Smooth muscle cell of the brain vasculature (primary cell): ENCODE data around the gene POU4F1.

ENCODE experiments used
- DNase-seq: peaks from one replicate; pipeline ENCODE4 v3.0.0-alpha.2; 2012; ENCODE audit warnings: low read depth, low spot score

POU4F1 gene

DNA sequence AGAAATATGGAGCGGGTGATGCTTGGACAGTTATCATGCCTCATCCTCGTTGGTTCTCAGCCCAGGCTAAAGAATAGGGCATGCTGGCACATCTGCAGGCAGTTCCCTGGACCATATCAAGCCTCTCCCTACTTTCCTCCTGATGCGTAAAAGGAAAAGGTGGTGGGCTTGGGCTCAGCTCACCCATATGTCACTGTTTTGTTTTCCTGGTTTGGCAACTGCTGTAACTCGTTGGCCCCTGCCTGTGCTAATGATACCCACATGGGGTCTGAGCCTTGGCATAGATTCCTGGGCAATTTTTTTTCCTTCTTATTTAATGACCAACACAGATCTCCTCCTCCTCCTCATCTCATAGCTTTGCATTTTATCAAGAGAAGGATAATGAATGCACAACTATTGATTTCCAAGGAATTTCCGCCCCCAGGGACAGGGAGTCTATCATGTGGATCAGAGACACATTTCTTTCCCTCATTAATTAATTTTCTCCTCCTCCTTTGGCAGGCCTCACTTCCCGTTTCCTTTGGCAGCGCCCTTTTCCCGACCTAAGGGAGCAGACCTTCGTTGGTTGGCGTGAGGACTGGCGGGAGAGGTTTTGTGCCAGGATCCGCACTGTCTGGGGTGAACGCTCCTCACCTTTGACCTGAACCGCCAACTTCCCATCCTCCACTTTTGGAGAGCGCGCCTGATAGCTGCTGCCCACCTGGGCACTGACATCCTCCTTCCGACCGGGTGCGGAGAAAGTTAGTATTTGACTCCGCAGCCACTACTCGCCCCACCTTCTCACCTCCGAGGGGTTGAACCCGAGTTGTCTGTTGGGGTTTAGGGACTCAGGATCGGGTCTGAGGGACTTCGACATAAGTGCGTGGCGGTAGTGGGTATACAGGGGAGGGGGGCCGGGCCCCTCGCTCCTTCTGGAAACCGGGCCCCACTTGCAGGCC is 3.4 kb upstream of the POU4F1 start:
- DNase-seq: no peak

DNA sequence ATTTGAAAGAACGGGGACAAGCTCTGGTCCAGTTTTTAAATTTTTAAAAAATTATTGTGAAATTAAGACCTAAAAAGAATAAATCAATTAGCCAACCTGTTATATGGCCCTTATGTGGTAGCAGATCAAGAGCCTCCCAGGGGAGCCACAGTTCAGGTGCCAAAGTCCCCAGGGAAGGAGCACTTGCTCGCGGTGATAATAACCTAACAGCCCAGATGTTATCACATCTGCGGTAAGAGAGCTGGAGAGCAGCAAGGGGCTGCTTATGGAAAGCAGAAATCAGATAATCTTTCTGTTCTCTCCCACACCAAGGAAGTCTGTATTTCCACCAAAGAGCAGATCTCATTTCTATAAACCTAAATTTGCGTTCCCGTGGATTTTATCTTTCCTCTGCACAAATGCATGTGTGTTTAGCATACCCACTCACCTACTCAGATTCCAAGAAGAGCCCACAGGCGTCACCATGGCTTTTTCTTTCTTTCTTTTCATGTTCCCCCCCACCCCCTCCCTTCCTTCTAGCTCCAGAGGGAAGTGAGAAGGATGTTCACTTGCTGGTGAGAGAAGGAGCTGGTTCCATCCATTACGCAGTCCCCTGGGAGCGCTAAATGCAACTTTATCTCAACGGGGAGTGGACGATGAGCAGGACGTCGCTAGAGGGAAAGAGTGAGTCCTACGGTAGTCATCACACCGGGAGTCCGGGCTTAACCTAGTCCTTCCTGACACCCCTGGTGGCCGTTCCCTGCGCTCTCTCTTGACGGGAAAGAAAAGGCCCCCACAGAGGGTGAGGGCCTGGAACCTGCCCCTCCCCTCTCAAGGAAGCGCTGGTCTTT is 1.6 kb upstream of the POU4F1 start:
- DNase-seq: no peak

DNA sequence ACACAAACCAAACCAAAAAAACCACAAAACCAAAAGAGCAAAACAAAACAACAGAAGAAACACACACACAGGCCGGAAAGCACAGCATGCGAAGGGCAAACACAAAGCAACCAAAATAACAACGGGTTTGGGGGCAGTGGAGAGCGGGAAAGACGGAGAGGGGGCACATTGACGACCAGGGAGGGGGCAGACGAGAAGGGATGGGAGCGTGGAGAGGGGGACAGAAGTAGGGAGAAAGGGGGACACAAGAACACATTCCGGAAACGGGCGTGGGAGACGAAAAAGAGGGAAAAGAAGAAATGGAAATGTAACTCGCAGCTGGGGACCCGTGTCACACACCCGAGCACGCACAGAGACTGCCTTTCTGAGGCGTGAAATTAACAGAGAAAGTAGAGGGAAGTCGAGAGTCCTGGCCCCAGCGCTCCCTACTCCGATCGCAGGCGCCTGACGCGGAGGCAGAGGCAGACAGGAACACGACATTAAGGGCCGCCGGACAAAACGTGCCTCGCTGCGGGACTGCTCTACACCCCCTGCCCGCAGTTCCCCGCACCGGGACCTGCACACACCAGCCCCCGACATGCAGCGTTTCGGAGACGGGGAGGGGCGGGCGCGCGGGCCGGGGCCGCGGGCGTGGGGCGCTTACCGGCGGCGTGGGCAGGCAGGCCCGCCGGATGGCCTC is 652 bp downstream of the POU4F1 start:
- DNase-seq: no peak

DNA sequence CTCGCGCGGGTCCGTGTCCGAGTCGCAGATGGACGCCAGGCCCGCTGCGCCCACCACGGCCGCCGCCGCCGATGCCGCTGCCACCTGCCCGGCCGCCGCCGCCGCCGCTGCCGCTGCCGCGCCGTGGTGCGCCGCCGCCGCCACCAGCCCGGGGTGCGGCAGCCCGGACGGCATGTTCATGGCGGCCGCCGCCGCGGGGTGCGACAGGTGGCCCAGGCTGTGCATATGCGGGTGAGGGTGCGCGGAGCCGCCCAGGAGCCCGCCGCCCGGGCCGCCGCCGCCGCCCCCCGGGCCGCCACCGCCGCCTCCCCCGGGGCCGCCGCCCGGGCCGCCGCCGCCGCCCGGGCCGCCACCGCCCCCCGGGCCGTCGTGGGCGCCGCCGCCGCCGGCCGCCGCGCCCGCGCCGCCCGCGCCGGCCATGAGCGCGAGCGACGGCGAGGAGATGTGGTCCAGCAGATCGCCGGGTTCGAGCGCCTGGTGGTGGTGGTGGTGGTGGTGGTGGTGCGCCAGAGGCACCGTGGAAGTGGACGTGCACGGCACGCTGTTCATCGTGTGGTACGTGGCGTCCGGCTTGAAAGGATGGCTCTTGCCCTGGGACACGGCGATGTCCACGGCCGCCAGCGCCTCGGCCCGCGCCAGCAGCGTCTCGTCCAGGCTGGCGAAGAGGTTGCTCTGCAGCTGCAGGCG is 1.3 kb downstream of the POU4F1 start:
- DNase-seq: no peak

DNA sequence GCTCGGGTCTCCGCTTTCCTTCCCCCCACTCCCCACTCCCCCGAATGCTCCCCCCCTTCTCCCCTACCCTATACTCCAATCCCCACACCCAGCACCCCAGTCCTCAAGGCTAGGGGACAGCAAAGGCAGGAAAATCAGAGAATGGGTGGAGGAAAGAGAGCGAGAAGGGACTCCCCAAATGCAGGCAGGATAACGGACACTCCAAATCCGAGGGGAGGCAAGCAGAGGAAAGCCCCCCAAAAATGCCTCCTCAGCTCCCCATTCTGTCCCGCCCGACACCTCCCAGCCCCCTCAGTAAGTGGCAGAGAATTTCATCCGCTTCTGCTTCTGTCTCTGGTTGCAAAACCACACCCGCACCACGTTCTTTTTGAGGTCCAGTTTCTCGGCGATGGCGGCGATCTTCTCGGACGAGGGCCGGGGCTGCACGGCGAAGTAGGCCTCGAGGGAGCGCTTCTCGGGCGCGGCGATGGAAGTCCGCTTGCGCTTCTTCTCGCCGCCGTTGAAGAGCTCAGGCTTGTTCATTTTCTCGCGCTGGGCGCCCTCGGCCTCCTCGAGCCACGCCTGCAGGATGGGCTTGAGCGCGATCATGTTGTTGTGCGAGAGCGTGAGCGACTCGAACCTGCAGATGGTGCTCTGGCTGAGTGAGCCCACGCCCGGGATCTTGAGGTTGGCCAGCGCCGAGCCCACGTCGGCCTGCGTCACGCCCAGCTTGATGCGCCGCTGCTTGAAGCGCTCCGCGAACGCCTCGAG is 2.1 kb downstream of the POU4F1 start:
- DNase-seq: no peak

DNA sequence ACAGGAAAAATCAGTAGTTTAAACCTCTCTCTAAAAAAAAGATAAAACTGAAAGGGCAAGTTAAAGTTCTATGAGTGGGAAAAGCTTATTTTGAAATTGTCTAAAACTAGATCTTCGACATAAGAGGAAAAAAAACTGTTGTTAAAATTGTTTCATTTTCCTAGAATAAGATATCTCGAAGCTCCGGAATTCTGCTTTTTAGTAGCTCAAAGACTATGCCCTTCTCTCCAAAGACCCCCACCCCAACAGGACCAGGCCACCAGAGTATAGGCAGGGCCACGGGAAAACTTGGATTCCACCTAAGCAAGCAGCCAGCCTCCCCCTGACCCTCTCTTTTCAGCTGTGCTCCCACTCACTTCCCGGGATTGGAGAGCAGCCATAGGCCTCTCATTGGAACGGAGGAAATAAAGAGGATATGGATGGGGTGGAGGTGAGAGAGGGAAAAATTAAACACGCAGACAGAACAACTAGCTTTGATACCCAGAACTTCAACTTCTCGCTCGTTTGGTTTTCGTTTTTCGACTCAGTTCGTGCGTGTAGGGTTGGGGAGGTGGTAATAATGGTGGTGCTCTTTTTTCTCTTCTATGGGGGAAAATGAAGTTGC is 3.0 kb downstream of the POU4F1 start:
- DNase-seq: no peak

DNA sequence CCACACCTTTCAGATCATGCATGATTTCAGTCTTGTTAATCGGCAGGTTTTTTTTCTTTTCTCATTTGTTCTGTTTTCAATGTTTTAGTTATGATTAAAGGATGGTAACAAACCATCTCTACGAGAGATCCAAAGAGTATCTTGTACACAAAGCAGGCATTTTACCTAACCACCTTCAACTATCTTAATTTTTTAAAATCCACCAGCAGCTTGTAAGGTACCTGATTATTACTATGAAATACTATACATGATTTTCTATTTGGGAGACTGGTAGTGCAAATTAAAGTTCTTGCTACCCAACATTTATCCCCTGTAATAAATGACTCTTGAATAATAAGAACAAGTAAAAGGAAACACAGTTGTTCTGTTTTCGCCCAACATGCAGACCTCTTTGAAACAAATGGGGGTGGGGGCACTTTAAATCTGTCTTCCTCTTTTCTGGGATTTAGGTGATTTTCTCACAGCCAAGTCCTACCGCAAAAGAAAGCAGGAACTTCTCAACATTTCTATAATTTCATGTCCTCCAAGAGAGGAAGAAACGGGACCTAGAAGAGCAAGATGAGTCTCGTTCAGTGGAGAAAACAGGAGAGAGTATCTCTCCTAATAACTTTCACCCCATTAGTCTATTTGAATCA is 3.6 kb downstream of the POU4F1 start:
- DNase-seq: no peak

DNA sequence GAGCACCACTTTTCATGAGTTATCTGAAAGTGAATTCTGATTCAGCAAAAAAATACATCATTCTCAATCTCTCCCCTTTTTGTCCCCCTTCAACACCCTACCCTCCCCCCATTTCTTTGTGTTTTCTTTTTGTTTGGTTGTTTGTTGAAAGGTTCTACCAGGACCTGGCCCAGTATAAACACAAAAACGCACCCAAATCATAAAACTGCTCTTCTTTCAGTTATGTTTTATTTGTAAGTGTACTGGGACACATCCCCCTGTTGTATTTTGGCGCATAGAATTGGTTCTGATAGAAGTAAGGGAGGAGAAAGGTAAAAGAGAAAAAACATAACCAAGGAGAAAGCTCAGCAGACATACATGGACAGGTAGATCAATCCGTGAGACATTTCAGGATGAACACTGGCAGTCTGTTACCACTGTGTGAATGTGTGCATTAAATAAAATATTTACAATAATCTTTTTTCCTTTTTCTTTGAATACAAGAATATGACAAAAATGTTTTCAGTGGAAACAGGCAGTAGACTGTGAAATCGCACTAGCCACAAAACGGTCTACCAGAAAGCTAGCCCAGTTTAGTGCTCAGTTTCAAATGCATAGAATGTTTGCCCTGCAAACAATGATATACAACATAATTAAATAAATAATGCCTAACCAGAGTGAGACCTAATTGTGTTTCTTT is 4.2 kb downstream of the POU4F1 start:
- DNase-seq: no peak

DNA sequence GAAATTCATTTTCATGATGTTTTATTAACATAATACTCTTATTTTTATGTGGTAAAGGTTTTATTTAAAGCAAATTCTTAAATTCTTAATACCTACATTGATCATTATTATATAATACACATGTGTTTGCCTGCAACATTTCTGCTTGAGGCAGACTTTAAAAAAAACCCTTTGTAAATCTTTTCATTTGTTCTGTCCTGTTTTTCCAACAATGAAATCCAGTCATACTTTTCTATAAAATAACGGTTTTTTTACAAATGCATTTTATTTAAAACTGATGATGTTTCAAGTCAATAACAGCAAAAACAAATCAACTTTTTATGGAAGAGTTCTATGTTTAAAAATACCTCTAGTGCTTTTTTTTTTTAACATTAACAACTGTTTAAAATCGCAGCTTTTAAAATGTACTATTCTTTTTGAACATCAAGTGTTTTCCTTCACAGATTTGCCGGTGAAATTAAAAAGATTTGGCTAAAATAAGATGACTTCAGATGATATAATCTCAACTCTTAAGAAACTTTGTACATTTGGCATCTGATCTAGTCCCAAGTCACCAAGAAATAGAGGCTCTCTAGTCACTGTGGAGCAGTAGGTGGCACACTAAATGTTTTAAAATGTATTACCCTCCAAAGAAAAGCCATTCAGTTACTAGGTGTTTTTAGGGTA is 5.1 kb downstream of the POU4F1 start:
- no peak for DNase-seq

DNA sequence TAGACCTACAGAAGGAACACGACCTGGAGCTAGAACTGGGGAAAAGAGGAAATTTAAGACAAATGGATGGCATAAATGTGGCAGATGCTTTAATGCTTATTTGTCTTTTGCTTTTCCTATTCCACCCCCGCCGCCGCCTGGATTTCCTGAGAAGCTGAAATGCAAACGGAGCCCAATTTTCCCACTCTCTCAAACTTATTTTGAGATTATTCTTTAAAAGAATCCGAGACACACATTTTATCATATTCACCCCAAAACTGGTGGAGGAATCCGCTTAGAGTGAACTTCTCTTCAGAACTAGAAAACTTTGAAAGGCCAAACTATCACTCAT is 5.8 kb downstream of the POU4F1 start:
- DNase-seq: no peak

DNA sequence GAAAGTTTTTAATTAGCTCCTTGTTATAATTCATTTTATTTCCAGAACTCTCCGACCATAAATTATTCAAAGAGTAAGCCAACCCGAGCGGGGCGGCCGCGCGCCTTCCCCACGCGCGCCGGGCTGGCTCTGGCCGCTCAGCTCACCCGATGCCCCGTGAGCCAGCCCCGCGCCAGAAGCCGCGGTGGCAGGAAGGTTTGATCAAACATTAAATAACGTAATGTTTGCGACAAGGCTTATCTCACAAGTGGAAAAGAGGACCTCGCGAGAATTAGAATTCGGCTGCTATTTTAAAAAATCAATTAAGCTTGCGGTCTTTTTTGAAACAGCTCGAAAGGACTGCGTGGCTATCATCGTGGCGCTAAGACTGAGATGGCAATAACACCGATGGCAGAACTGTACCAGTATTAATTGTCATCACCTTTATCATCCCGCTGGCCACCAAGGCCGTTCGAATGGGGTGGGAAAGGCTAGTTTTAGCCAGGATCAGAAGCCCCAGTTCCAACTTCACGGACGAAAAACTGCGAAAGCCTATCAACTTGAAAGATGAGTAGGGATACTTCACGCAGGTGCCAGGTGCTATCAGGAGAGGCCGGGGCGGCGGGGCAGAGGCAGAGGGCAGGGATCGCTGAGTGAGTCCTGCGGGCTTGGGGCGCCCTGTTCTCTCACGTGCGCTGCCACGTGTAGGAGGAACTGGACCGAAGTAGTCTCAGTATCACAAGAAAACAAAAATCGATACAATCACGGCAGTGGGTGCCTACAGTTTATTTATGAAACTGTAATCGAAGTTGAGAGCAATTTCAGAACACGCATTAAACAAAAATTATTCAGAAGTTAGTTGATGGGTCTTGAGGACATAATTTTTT is 6.4 kb downstream of the POU4F1 start:
- no peak for DNase-seq

DNA sequence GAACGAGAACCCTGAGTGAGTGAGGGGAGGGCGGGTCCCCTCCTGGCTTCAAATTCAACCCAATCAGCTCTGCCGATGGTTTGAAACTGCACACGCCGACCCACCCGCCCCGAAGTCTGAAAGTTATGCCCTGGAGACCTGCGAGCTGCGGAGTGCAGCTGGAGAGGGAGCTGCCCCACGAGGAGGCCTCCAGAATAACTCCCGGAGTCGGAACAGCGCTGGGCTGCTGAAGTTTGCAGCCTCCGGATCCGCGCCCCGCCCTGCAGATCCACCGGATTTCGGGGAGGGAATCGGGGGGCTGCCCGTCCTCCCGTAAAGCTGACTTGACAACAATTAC is 7.0 kb downstream of the POU4F1 start:
- DNase-seq: no peak

DNA sequence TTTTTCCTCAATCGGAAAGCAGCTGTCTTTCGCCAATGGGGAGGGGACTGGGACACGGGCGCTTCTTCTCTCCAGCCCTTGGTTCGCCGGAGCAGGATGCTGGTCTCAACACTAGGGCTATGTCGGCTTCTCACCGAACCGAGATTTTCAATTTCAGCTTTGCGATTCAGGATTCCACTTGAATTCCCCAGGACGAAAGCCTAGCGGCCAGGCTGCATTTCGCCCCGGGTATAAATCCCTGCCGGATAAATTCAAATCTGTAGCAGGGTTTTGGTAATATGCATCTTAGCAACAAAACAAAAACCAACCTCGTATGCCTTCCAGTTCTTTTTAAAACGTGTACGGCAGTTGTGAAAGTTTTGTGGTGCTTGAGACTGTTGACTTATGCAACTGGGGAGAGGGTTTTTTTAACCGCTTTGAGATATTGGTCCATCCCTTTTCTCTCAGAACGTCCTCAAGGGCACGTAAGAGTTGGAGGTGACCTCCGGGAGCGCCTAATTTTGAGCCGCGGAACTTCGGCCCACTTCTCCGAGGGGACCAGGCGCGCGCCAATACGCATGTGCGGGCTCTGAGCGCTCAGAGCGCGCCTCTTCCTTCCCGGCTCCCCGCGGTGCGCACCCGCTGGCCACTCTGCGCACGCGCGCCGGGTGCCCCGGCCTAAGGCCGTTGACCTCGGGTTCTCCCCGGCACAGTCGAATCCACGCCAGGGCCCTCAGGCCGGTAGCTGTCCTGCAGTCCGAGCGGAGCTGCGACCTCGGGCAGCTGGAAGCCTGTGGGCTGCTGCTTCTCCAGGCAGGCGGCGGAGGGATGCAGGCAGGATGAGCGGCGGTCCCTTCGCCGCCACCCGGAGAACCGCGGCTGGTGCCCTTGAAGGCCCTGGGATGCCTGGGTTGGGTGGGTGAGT is 7.6 kb downstream of the POU4F1 start:
- DNase-seq: no peak

DNA sequence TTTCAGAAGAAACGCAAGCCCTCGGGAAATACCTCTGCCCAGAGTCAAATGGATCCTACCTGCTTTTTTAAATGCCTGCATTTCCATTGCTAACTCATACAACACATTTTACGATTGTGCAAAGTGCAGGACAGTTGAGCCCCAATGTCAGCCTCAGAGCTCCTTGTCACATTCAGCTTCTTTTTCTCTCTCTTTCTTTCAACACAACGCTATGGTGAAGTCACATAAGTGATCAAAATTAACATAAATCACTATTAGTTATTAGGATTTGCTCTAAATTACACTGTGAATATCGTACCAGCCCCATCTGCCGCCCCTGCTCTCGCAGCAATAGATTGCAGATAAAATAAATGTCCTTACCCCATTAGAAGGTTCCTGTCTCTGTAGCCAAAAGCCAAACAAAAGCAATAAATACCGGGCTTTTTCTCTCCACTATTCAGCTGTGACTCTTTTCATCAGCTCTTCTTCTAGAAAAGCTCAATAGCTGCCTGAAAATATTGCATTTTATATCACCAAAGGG is 8.8 kb downstream of the POU4F1 start:
- DNase-seq: no peak

DNA sequence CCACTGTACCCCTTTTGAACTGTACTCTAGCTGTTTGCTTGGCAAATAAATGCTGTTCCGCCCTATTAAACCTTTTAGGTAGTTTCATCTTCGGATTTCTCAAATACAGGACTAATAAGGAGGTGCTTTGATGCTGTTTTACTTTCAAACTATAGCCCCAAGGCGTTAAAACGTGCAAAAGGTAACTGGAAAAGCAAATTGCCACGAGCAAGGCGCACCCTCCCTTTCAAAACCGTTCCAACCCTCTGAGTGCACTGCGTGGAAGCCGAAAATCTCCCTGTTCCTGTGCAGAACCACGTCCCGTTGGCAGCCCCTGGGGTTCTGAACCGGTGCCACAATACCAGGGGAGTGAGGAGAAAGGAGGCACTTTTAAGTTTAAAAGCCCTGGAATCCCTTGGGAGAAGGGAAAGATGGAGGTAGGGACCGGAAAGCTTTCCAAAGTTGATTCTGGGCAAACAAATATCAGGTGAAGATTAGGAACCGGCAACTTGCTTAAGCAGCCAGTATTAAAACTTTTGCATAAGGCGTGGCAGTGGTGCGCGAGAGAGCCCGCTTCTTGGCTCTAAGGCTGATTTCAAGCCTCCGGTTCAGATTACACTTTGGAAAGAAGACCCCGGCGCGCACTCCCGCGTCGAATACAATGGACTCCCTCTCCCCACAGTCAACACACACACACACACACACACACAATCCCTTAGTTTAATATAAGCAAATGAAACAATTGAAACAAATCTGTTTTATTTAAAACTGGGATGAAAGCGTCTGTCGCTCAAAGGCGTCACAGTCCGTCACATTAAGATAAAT is 9.5 kb downstream of the POU4F1 start:
- no peak for DNase-seq

DNA sequence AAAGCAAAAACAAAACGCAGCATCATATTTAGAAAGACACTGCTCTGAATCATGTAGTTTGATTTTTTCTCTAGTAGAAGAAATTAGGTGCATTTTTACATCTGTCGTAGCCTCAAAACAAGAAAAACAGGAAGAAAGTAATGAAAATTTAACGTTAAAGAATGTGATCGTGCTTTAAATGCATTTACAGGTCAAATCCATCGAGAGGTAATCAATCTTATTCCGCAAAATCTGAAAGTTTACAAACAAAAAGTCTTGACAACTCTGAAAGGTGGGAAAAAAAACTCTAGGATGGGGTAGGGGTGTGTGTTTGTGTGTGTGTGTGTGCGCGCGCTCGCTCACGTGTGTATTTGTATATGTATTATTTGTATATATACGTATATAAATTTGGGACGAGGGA is 10.2 kb downstream of the POU4F1 start:
- no peak for DNase-seq
